ENCODE data around the gene FANCD2OS.

FANCD2OS gene

GRCh38 chr3:10055097-10055496, 53.0 kb downstream of the FANCD2OS start:
- no peak for TF ChIP-seq CTCF (conservative IDR thresholded peaks at IDR 0.05; ENCODE audit: low read depth, low read length)
- H3K4me3 ChIP-seq (ENCODE audit: low read length): no peak overlapping the region
- no peak for DNase-seq (ENCODE audit: low read depth)

Data from retinal pigment epithelial cell (primary cell).